Trophoblast cell (in vitro differentiated cells and primary cell): ENCODE results near the gene UST.

ENCODE experiments used
- DNase-seq, 2 donors: peaks; one replicate each; pipeline ENCODE4 v3.0.0-alpha.2; 2016
- H2AFZ ChIP-seq: 2 replicates; pipeline ENCODE4 v1.6.1; 2013; ENCODE audit warnings: low read length, moderate library complexity, mild to moderate bottlenecking; ENCODE audit not compliant: insufficient read depth, poor library complexity
- H2AK5ac ChIP-seq: 2 replicates; pipeline ENCODE4 v1.6.1; 2013; ENCODE audit warnings: mild to moderate bottlenecking, low read length
- H2BK120ac ChIP-seq: 2 replicates; pipeline ENCODE4 v1.6.1; 2013; ENCODE audit warnings: low read length, mild to moderate bottlenecking, moderate library complexity; ENCODE audit not compliant: insufficient read depth, poor library complexity
- H2BK12ac ChIP-seq: 2 replicates; pipeline ENCODE4 v1.6.1; 2013; ENCODE audit warnings: mild to moderate bottlenecking, low read length, moderate library complexity
- H2BK5ac ChIP-seq: 2 replicates; pipeline ENCODE4 v1.6.1; 2013; ENCODE audit warnings: low read length, low read depth, moderate library complexity, mild to moderate bottlenecking; ENCODE audit not compliant: poor library complexity
- H3K14ac ChIP-seq: 2 replicates; pipeline ENCODE4 v1.6.1; 2013; ENCODE audit warnings: mild to moderate bottlenecking, low read length
- H3K18ac ChIP-seq: 2 replicates; pipeline ENCODE4 v1.6.1; 2013; ENCODE audit warnings: mild to moderate bottlenecking, low read length
- H3K23ac ChIP-seq: 2 replicates; pipeline ENCODE4 v1.6.1; 2013; ENCODE audit warnings: low read length
- H3K27ac ChIP-seq: 2 replicates; pipeline ENCODE4 v1.5.1; 2013; ENCODE audit warnings: low read depth, mild to moderate bottlenecking, inconsistent platforms, low read length, moderate library complexity
- H3K27me3 ChIP-seq: 2 replicates; pipeline ENCODE4 v1.6.1; 2013; ENCODE audit warnings: inconsistent platforms, mild to moderate bottlenecking, low read length, moderate library complexity; ENCODE audit not compliant: insufficient read depth
- H3K36me3 ChIP-seq, 2 experiments: 1 replicate in 1 of 2; 2 replicates in 1 of 2; pipeline ENCODE4 v1.6.1; 2013; ENCODE audit warnings: low read length in 2 of 2, mild to moderate bottlenecking in 2 of 2, moderate library complexity in 1 of 2; ENCODE audit not compliant: insufficient read depth in 2 of 2, control insufficient read depth in 1 of 2
- H3K4ac ChIP-seq: 2 replicates; pipeline ENCODE4 v1.6.1; 2013; ENCODE audit warnings: low read depth, mild to moderate bottlenecking, low read length, moderate library complexity
- H3K4me1 ChIP-seq, 2 experiments: 1 replicate in 1 of 2; 2 replicates in 1 of 2; pipeline ENCODE4 v1.6.1; 2013; ENCODE audit warnings: low read length in 2 of 2, mild to moderate bottlenecking in 2 of 2, moderate library complexity in 1 of 2; ENCODE audit not compliant: insufficient read depth in 2 of 2, control insufficient read depth in 1 of 2
- H3K4me2 ChIP-seq: 2 replicates; pipeline ENCODE4 v1.6.1; 2013; ENCODE audit warnings: inconsistent platforms, mild to moderate bottlenecking, low read length, moderate library complexity
- H3K4me3 ChIP-seq: 2 replicates; pipeline ENCODE4 v1.5.1; 2013; ENCODE audit warnings: mild to moderate bottlenecking, low read depth, low read length, inconsistent platforms
- H3K79me1 ChIP-seq: one replicate; pipeline ENCODE4 v1.6.1; 2013; ENCODE audit warnings: low read length
- H3K79me2 ChIP-seq: 2 replicates; pipeline ENCODE4 v1.6.1; 2013; ENCODE audit warnings: low read length, mild to moderate bottlenecking; ENCODE audit not compliant: control insufficient read depth, insufficient read depth, poor library complexity
- H3K9ac ChIP-seq: 2 replicates; pipeline ENCODE4 v1.6.1; 2013; ENCODE audit warnings: mild to moderate bottlenecking, low read length
- H3K9me3 ChIP-seq: 2 replicates; pipeline ENCODE4 v1.6.1; 2013; ENCODE audit warnings: low read depth, mild to moderate bottlenecking, control low read depth, inconsistent platforms, low read length; ENCODE audit not compliant: insufficient read depth
- H4K12ac ChIP-seq: 2 replicates; pipeline ENCODE4 v1.6.1; 2013; ENCODE audit warnings: low read depth, mild to moderate bottlenecking, low read length, moderate library complexity
- H4K8ac ChIP-seq: 2 replicates; pipeline ENCODE4 v1.6.1; 2013; ENCODE audit warnings: low read depth, mild to moderate bottlenecking, low read length, moderate library complexity
- H4K91ac ChIP-seq: one replicate; pipeline ENCODE4 v1.6.1; 2013; ENCODE audit warnings: low read depth, mild to moderate bottlenecking, low read length, moderate library complexity
- WGBS: extraction: QIAGEN DNeasy Blood & Tissue Kit; methylation state at CpG from one replicate; pipeline ENCODE4 v1.1.7; 2013; ENCODE audit warnings: missing lambda C conversion rate; ENCODE audit not compliant: insufficient read length, insufficient coverage; ENCODE audit errors: extremely low coverage; 5-methylcytosine and 5-hydroxymethylcytosine counted together

UST gene

GRCh38 chr6:148869585-148869984 lies 122.8 kb downstream of the UST start:
- Histone ChIP-seq H3K79me1 (no peaks in the 10 kb centered on the region), H3K14ac (no peak overlapping the region), H4K91ac (no peak overlapping the region), H3K4me1 (no peaks in the 10 kb centered on the region), H3K27ac (no peak overlapping the region), H3K4ac (no peak overlapping the region), H2BK120ac (no peak overlapping the region), H3K36me3 (no peaks in the 10 kb centered on the region), H3K9ac (no peak overlapping the region), H2AFZ (no peak overlapping the region), H3K27me3 (no peaks in the 10 kb centered on the region), H3K23ac (no peak overlapping the region), H2AK5ac (no peak overlapping the region), H3K9me3 (no peaks in the 10 kb centered on the region), H2BK5ac (no peak overlapping the region), H3K18ac (no peak overlapping the region), H2BK12ac (no peak overlapping the region), H3K79me2 (no peaks in the 10 kb centered on the region), H3K4me3 (no peak overlapping the region), H4K8ac (no peak overlapping the region), H4K12ac (no peak overlapping the region), H3K4me2 (no peak overlapping the region)
- DNase-seq = peak in 1 of 2 donors; percentile 68
- no CpG with 5 or more reads among the region's 7 CpGs for WGBS

GRCh38 chr6:148873154-148873553 lies 126.3 kb downstream of the UST start:
- Histone ChIP-seq H3K23ac (no peak overlapping the region), H3K4me2 (no peak overlapping the region)
- no CpG with 5 or more reads among the region's 4 CpGs for WGBS

GRCh38 chr6:148873868-148874267 lies 127.0 kb downstream of the UST start:
- WGBS = no CpG with 5 or more reads among the region's 5 CpGs
- Histone ChIP-seq H3K79me1 (no peaks in the 10 kb centered on the region), H3K4me3 (no peak overlapping the region), H3K9ac (no peak overlapping the region), H2BK5ac (no peak overlapping the region), H3K4ac (no peak overlapping the region), H2BK120ac (no peak overlapping the region), H3K14ac (no peak overlapping the region), H3K27me3 (no peaks in the 10 kb centered on the region), H4K8ac (no peak overlapping the region), H3K4me1 (no peaks in the 10 kb centered on the region), H3K79me2 (no peaks in the 10 kb centered on the region), H4K12ac (no peak overlapping the region), H2AFZ (no peak overlapping the region), H3K9me3 (no peaks in the 10 kb centered on the region), H3K4me2 (no peak overlapping the region), H2AK5ac (no peak overlapping the region), H3K27ac (no peak overlapping the region), H4K91ac (no peak overlapping the region), H3K23ac (no peak overlapping the region), H3K18ac (no peak overlapping the region), H2BK12ac (no peak overlapping the region), H3K36me3 (no peaks in the 10 kb centered on the region)
- peak in 1 of 2 donors; percentile 9 for DNase-seq

More at GRCh38 chr6:148873154-148873553, 126.3 kb downstream of the UST start:
- Histone ChIP-seq H3K9me3 (no peaks in the 10 kb centered on the region), H3K27ac (no peak overlapping the region), H3K4ac (no peak overlapping the region), H4K91ac (no peak overlapping the region), H2AK5ac (no peak overlapping the region), H2BK5ac (no peak overlapping the region), H3K4me3 (no peak overlapping the region), H4K8ac (no peak overlapping the region), H3K79me1 (no peaks in the 10 kb centered on the region), H3K4me1 (no peaks in the 10 kb centered on the region), H4K12ac (no peak overlapping the region), H2BK120ac (no peak overlapping the region), H3K9ac (no peak overlapping the region), H3K36me3 (no peaks in the 10 kb centered on the region), H3K18ac (no peak overlapping the region), H2BK12ac (no peak overlapping the region), H3K14ac (no peak overlapping the region), H3K27me3 (no peaks in the 10 kb centered on the region), H3K79me2 (no peaks in the 10 kb centered on the region), H2AFZ (no peak overlapping the region)
- DNase-seq = no peak

GRCh38 chr6:148874698-148875293 lies 128.0 kb downstream of the UST start:
- no peak overlapping the region for H2AK5ac ChIP-seq
- H3K36me3 ChIP-seq = no peaks in the 10 kb centered on the region
- H2BK120ac ChIP-seq = no peak overlapping the region
- no peak overlapping the region for H2BK12ac ChIP-seq
- no peak overlapping the region for H3K4me3 ChIP-seq
- no CpG with 5 or more reads among the region's 9 CpGs for WGBS
- no peaks in the 10 kb centered on the region for H3K79me1 ChIP-seq
- no peak overlapping the region for H4K91ac ChIP-seq
- H3K27ac ChIP-seq = no peak overlapping the region
- H3K9ac ChIP-seq = no peak overlapping the region
- H3K23ac ChIP-seq = no peak overlapping the region
- H3K4me2 ChIP-seq = no peak overlapping the region
- H2BK5ac ChIP-seq = no peak overlapping the region
- no peak overlapping the region for H3K4ac ChIP-seq
- no peaks in the 10 kb centered on the region for H3K79me2 ChIP-seq
- no peak for DNase-seq
- no peak overlapping the region for H4K12ac ChIP-seq
- H3K9me3 ChIP-seq = no peaks in the 10 kb centered on the region
- H3K4me1 ChIP-seq = no peaks in the 10 kb centered on the region
- no peak overlapping the region for H2AFZ ChIP-seq
- no peaks in the 10 kb centered on the region for H3K27me3 ChIP-seq
- no peak overlapping the region for H3K18ac ChIP-seq
- H3K14ac ChIP-seq = no peak overlapping the region
- H4K8ac ChIP-seq = no peak overlapping the region
